H1 (cell line): ENCODE measurements around the gene EVI2B. TPM values are rescaled to one million over a fixed set of nuclear protein-coding genes. Genes with fewer than 3 reads are reported as not detected.
A peak's percentile ranks its signal among the peaks of the same experiment; 100 is the strongest.

ENCODE experiments used
- CTCF ChIA-PET: fragments of 300-600 bp; sonication (Branson Sonifier 250); formaldehyde crosslinking; loops from one replicate; lab custom pipeline; 2021; ENCODE audit not compliant: partially characterized antibody; lab: Charles Lee
- POLR2A ChIA-PET: fragments of 300-600 bp; sonication (Branson Sonifier 250); formaldehyde crosslinking; loops from one replicate; lab custom pipeline; 2021; ENCODE audit warnings: inconsistent platforms; ENCODE audit not compliant: partially characterized antibody; lab: Charles Lee
- DNase-seq, 2 experiments: peaks; one replicate each; pipeline versions ENCODE4 v3.0.0 to v3.0.0-alpha.2; 2010 to 2022; ENCODE audit warnings: low spot score in 2 of 2, low read depth in 1 of 2, mixed read lengths in 1 of 2
- FAIRE-seq: peaks from 2 replicates; lab custom pipeline; 2011; peaks lifted over from hg19 to GRCh38; lab: Jason Lieb, UNC
- H2AFZ ChIP-seq: 2 replicates; pipeline ENCODE4 v1.8.1; 2012; ENCODE audit warnings: low read length, inconsistent platforms
- H2AK5ac ChIP-seq: 2 replicates; pipeline ENCODE4 v1.6.1; 2013; ENCODE audit warnings: low read depth, low read length
- H2BK120ac ChIP-seq: replicated peaks from 2 replicates; pipeline ENCODE3; 2013; ENCODE audit warnings: low read depth, low read length, inconsistent platforms
- H2BK12ac ChIP-seq: 2 replicates; pipeline ENCODE4 v1.6.1; 2013; ENCODE audit warnings: low read depth, low read length
- H2BK15ac ChIP-seq: 2 replicates; pipeline ENCODE4 v1.6.1; 2013; ENCODE audit warnings: low read length
- H2BK20ac ChIP-seq: 2 replicates; pipeline ENCODE4 v1.6.1; 2013; ENCODE audit warnings: low read length
- H2BK5ac ChIP-seq: 2 replicates; pipeline ENCODE4 v1.6.1; 2013; ENCODE audit warnings: low read depth, low read length
- H3K14ac ChIP-seq: 2 replicates; pipeline ENCODE4 v1.6.1; 2013; ENCODE audit warnings: inconsistent platforms; ENCODE audit not compliant: insufficient read length
- H3K18ac ChIP-seq: 2 replicates; pipeline ENCODE4 v1.6.1; 2013; ENCODE audit warnings: low read length; ENCODE audit errors: extremely low read depth
- H3K23ac ChIP-seq: 2 replicates; pipeline ENCODE4 v1.6.1; 2013; ENCODE audit warnings: inconsistent platforms; ENCODE audit not compliant: insufficient read length
- H3K23me2 ChIP-seq: 2 replicates; pipeline ENCODE4 v1.6.1; 2013; ENCODE audit warnings: low read depth, low read length
- H3K27ac ChIP-seq: 2 replicates; pipeline ENCODE4 v1.6.1; 2011; ENCODE audit warnings: low read depth, low read length, inconsistent platforms
- H3K27me3 ChIP-seq, 4 experiments: replicated peaks in 1 of 4; 1 replicate in 1 of 4; 2 replicates in 3 of 4; pipeline versions ENCODE4 v1.6.1 to v1.8.1; 2011 to 2013; ENCODE audit warnings: low read length in 3 of 4, mild to moderate bottlenecking in 3 of 4, inconsistent platforms in 2 of 4, mixed read lengths in 2 of 4, moderate library complexity in 1 of 4; ENCODE audit not compliant: control insufficient read depth in 3 of 4, insufficient read depth in 3 of 4; ENCODE audit errors: extremely low read depth in 1 of 4
- H3K36me3 ChIP-seq, 4 experiments: 2 replicates each; pipeline versions ENCODE4 v1.6.1 to v1.8.1; 2011 to 2013; ENCODE audit warnings: mild to moderate bottlenecking in 4 of 4, low read length in 3 of 4, moderate library complexity in 2 of 4, control low read depth in 1 of 4, inconsistent platforms in 1 of 4; ENCODE audit not compliant: insufficient read depth in 4 of 4, control insufficient read depth in 2 of 4
- H3K4ac ChIP-seq: replicated peaks from 2 replicates; pipeline ENCODE3; 2013; ENCODE audit warnings: low read length, low read depth, mixed read lengths, inconsistent platforms; ENCODE audit not compliant: insufficient read length
- H3K4me1 ChIP-seq, 4 experiments: replicated peaks in 1 of 4; 1 replicate in 1 of 4; 2 replicates in 3 of 4; pipeline versions ENCODE4 v1.6.1 to v1.8.1; 2011 to 2013; ENCODE audit warnings: low read length in 3 of 4, inconsistent platforms in 2 of 4, mixed read lengths in 1 of 4; ENCODE audit not compliant: insufficient read depth in 4 of 4, control insufficient read depth in 3 of 4
- H3K4me2 ChIP-seq, 2 experiments: 2 replicates each; pipeline versions ENCODE4 v1.6.1 to v1.8.1; 2011 to 2013; ENCODE audit warnings: low read depth in 2 of 2, low read length in 2 of 2, control low read depth in 1 of 2, inconsistent platforms in 1 of 2, mild to moderate bottlenecking in 1 of 2; ENCODE audit not compliant: insufficient read depth in 1 of 2
- H3K4me3 ChIP-seq, 4 experiments: fragments of 200-600, 300-600 bp in 1 of 4; sonication (generic), shearing (Covaris generic), sonication (Bioruptor Twin) in 1 of 4; 2 replicates each; pipeline versions ENCODE4 v1.5.1 to v1.8.1; 2011 to 2016; ENCODE audit warnings: low read length in 4 of 4, low read depth in 3 of 4, control low read depth in 2 of 4, inconsistent platforms in 2 of 4, mild to moderate bottlenecking in 2 of 4, mixed read lengths in 1 of 4, moderate library complexity in 1 of 4; ENCODE audit not compliant: insufficient read depth in 2 of 4; ENCODE audit errors: extremely low read depth in 1 of 4
- H3K56ac ChIP-seq: replicated peaks from 2 replicates; pipeline ENCODE3; 2013; ENCODE audit warnings: low read depth, mild to moderate bottlenecking, mixed read lengths, low read length, inconsistent platforms; ENCODE audit not compliant: insufficient read length
- H3K79me1 ChIP-seq: 2 replicates; pipeline ENCODE4 v1.6.1; 2013; ENCODE audit warnings: low read depth, low read length, control low read depth
- H3K79me2 ChIP-seq, 2 experiments: 2 replicates each; pipeline versions ENCODE4 v1.6.1 to v1.8.1; 2012 to 2013; ENCODE audit warnings: low read length in 2 of 2, mild to moderate bottlenecking in 2 of 2, inconsistent platforms in 1 of 2; ENCODE audit not compliant: insufficient read depth in 2 of 2, control insufficient read depth in 1 of 2
- H3K9ac ChIP-seq, 4 experiments: replicated peaks in 1 of 4; 1 replicate in 1 of 4; 2 replicates in 3 of 4; pipeline versions ENCODE4 v1.6.1 to v1.8.1; 2011 to 2013; ENCODE audit warnings: low read depth in 3 of 4, low read length in 3 of 4, control low read depth in 2 of 4, mild to moderate bottlenecking in 2 of 4, moderate library complexity in 2 of 4, inconsistent platforms in 1 of 4; ENCODE audit errors: extremely low read depth in 1 of 4
- H3K9me3 ChIP-seq, 2 experiments: 2 replicates each; pipeline versions ENCODE4 v1.6.1 to v1.8.1; 2012 to 2013; ENCODE audit warnings: mild to moderate bottlenecking in 2 of 2, moderate library complexity in 2 of 2, control low read depth in 1 of 2, inconsistent platforms in 1 of 2, low read depth in 1 of 2, low read length in 1 of 2, mixed read lengths in 1 of 2; ENCODE audit not compliant: insufficient read depth in 2 of 2
- H4K20me1 ChIP-seq, 2 experiments: replicated peaks in 1 of 2; 2 replicates each; pipeline versions ENCODE3 to v1.8.1; 2011 to 2013; ENCODE audit warnings: inconsistent platforms in 2 of 2, low read length in 2 of 2, mild to moderate bottlenecking in 1 of 2; ENCODE audit not compliant: insufficient read depth in 2 of 2, control insufficient read depth in 1 of 2
- H4K5ac ChIP-seq: 2 replicates; pipeline ENCODE4 v1.6.1; 2013; ENCODE audit warnings: low read length, low read depth, mixed read lengths, inconsistent platforms; ENCODE audit not compliant: insufficient read length
- H4K8ac ChIP-seq: 2 replicates; pipeline ENCODE4 v1.8.0; 2013; ENCODE audit warnings: mild to moderate bottlenecking, moderate library complexity, low read length, inconsistent platforms; ENCODE audit not compliant: insufficient read depth; ENCODE audit errors: extremely low read depth
- H4K91ac ChIP-seq: replicated peaks from 2 replicates; pipeline ENCODE3; 2013; ENCODE audit warnings: low read length, mixed read lengths, inconsistent platforms; ENCODE audit not compliant: insufficient read length
- ASH2L ChIP-seq: fragments of 200-600, 300-600 bp; sonication (generic); IDR thresholded peaks from one replicate; pipeline ENCODE4 v1.7.1; 2017; ENCODE audit warnings: low read length
- ATF2 ChIP-seq: IDR thresholded peaks from 2 replicates; pipeline ENCODE4 v1.6.1; 2012; ENCODE audit warnings: low read length, inconsistent platforms
- CHD2 ChIP-seq: IDR thresholded peaks from 2 replicates; pipeline ENCODE4 v1.6.1; 2012; ENCODE audit warnings: low read length, improper control_type of control experiment
- JUND ChIP-seq: IDR thresholded peaks from 2 replicates; pipeline ENCODE4 v1.6.1; 2011; ENCODE audit warnings: mild to moderate bottlenecking, improper control_type of control experiment, low read length
- MAFK ChIP-seq: IDR thresholded peaks from 2 replicates; pipeline ENCODE4 v1.6.1; 2012; ENCODE audit warnings: low read depth, mild to moderate bottlenecking, improper control_type of control experiment, low read length
- NRF1 ChIP-seq: IDR thresholded peaks from 2 replicates; pipeline ENCODE4 v1.6.1; 2011; ENCODE audit warnings: mild to moderate bottlenecking, low read depth, low read length, improper control_type of control experiment
- PHF8 ChIP-seq: fragments of 200-600 bp; sonication (generic); conservative IDR thresholded peaks from 2 replicates; pipeline ENCODE4 v1.7.1; 2012; ENCODE audit warnings: low read depth, mild to moderate bottlenecking, inconsistent platforms, low read length, moderate library complexity
- RFX5 ChIP-seq: IDR thresholded peaks from 2 replicates; pipeline ENCODE4 v1.6.1; 2011; ENCODE audit warnings: low read depth, low read length, improper control_type of control experiment, borderline replicate concordance
- RNF2 ChIP-seq: fragments of 200-900, 300-1000 bp; sonication (generic); IDR thresholded peaks from 2 replicates; pipeline ENCODE4 v1.7.1; 2016; ENCODE audit warnings: borderline replicate concordance, low read depth, mild to moderate bottlenecking, antibody characterized with exemption, low read length; ENCODE audit not compliant: poor library complexity, severe bottlenecking; ENCODE audit errors: missing control alignments
- SAP30 ChIP-seq: fragments of 300-600 bp; sonication (generic); IDR thresholded peaks from 2 replicates; pipeline ENCODE4 v1.7.1; 2012; ENCODE audit warnings: low read length, moderate library complexity, mild to moderate bottlenecking, inconsistent platforms; ENCODE audit not compliant: insufficient read depth, insufficient replicate concordance
- SP2 ChIP-seq: IDR thresholded peaks from 2 replicates; pipeline ENCODE4 v1.6.1; 2012; ENCODE audit warnings: mild to moderate bottlenecking, low read length, inconsistent platforms
- SUZ12 ChIP-seq: fragments of 200-600 bp; sonication (generic); IDR thresholded peaks from 2 replicates; pipeline ENCODE4 v1.6.1; 2012; ENCODE audit warnings: mild to moderate bottlenecking, inconsistent platforms, low read length, moderate library complexity, mixed read lengths
- YY1 ChIP-seq: IDR thresholded peaks from 2 replicates; pipeline ENCODE4 v1.6.1; 2011; ENCODE audit warnings: low read depth, mild to moderate bottlenecking, low read length
- WGBS, 2 experiments: shearing (Covaris generic) in 1 of 2; methylation state at CpG; one replicate each; pipeline versions ENCODE4 v1.1.6 to v1.1.7; 2013 to 2015; ENCODE audit warnings: low lambda C conversion rate in 2 of 2, mixed read lengths in 2 of 2, inconsistent platforms in 1 of 2, low coverage in 1 of 2, missing lambda C conversion rate in 1 of 2; ENCODE audit not compliant: insufficient replicate concordance in 2 of 2, insufficient coverage in 1 of 2, insufficient read length in 1 of 2; ENCODE audit errors: extremely low coverage in 1 of 2, missing lambda C conversion rate in 1 of 2; 5-methylcytosine and 5-hydroxymethylcytosine counted together
- polyA plus RNA-seq, 7 experiments: library from polyadenylated mRNA; depleted of rRNA in 3 of 7; stranded (reverse) in 5 of 7; unstranded in 2 of 7; fragments of >200 nt in 5 of 7; fragments of 200-250 nt in 2 of 7; gene quantifications; 1 replicate in 5 of 7; 2 replicates in 1 of 7; 4 replicates in 1 of 7; pipeline versions ENCODE4 v1.2.1 to v1.2.3, GENCODE V29; 2011 to 2013; ENCODE audit warnings: missing spikeins in 2 of 7, mixed read lengths in 2 of 7
- total RNA-seq: library from RNA; stranded (reverse); fragmentation: NEBNext Ultra II Directional; extraction: Animal tissue kit (Norgen Biotek cat#: 25700); gene quantifications from 2 replicates; pipeline ENCODE4 v1.2.1, GENCODE V29; 2021

Gene EVI2B
- total and polyA plus RNA-seq, 2 of the 8 experiments (the other 6 are each of a cell fraction or from before 2014, with no cell fraction given): not detected

GRCh38 chr17:31279401-31279800, 34.5 kb downstream of the EVI2B start:
- peak in 1 of 2 experiments; percentile 7 for DNase-seq
- TF ChIP-seq PHF8 (no peak), SP2 (no peak), MAFK (no peak), SAP30 (no peak), ASH2L (no peak), ATF2 (no peak), YY1 (no peak), JUND (no peak), RFX5 (no peak), SUZ12 (no peak), NRF1 (no peak), RNF2 (no peak), CHD2 (no peak)

More at GRCh38 chr17:31279401-31279800, 34.5 kb downstream of the EVI2B start:
- Histone ChIP-seq H2AK5ac (no peak overlapping the region), H3K36me3 (0 out of 8 replicates have a peak, but pooled peaks cover 0 to 6% (median 1%) of the 10 kb centered on the region in 4 experiments), H3K9ac (no peak overlapping the region), H3K27me3 (no peaks in the 10 kb centered on the region), H4K8ac (no peak overlapping the region), H2BK15ac (no peak overlapping the region), H3K56ac (no peak overlapping the region), H3K27ac (no peak overlapping the region), H3K4ac (no peak overlapping the region), H3K18ac (no peak overlapping the region), H4K91ac (no peak overlapping the region), H4K20me1 (no peaks in the 10 kb centered on the region), H3K4me3 (no peak overlapping the region), H3K23me2 (no peaks in the 10 kb centered on the region), H2AFZ (no peak overlapping the region), H2BK120ac (no peak overlapping the region), H3K4me2 (no peak overlapping the region), H3K14ac (no peak overlapping the region), H3K4me1 (peaks cover 0 to 4% (median 3%) of the 10 kb centered on the region in 4 experiments; a peak in 1 of 7 replicates), H2BK5ac (no peak overlapping the region), H3K79me2 (no peaks in the 10 kb centered on the region), H2BK12ac (no peak overlapping the region), H2BK20ac (no peak overlapping the region), H3K9me3 (no peaks in the 10 kb centered on the region), H4K5ac (no peak overlapping the region), H3K23ac (no peak overlapping the region), H3K79me1 (no peaks in the 10 kb centered on the region)
- CTCF ChIA-PET: interaction anchor here (1.0 kb wide), 1 partner anchor 10 kb away, joined by 3 read pairs; no protein-coding TSS in a partner anchor
- 49% methylated on average over 2 of the region's 2 CpGs; no CpG with 5 or more reads in 1 of the 2 experiments for WGBS, 2 experiments
- POLR2A ChIA-PET: no interaction called here
- no peak for FAIRE-seq
